WTC11 (cell line): Measurements from ENCODE around the gene SLC48A1. TPM values are rescaled to one million over a fixed set of nuclear protein-coding genes. Genes with fewer than 3 reads are reported as not detected.

ENCODE experiments used
- ATAC-seq: fragments of 200-7000 bp; cut with Tn5 transposase; 2 replicates; pipeline ENCODE4 v1.10.0; 2021; ENCODE audit warnings: mild to moderate bottlenecking, moderate library complexity
- CTCF ChIA-PET: fragments of 300-600 bp; sonication (Branson Sonifier 250); formaldehyde crosslinking; loops from one replicate; lab custom pipeline; 2021; ENCODE audit warnings: antibody characterized with exemption; lab: Charles Lee
- POLR2A ChIA-PET: fragments of 350-600 bp; sonication (Branson Sonifier 250); formaldehyde crosslinking; loops from one replicate; lab custom pipeline; 2021; ENCODE audit warnings: antibody characterized with exemption; lab: Charles Lee
- DNase-seq: peaks from one replicate; pipeline ENCODE4 v3.0.0; 2021; ENCODE audit warnings: low spot score
- H3K27ac Mint-ChIP-seq: 2 replicates; pipeline ENCODE4 v1.8.0; 2021; ENCODE audit warnings: mixed read lengths
- H3K27me3 Mint-ChIP-seq: 2 replicates; pipeline ENCODE4 v1.8.0; 2021; ENCODE audit warnings: low read depth, mild to moderate bottlenecking, moderate library complexity, mixed read lengths
- H3K36me3 Mint-ChIP-seq: 2 replicates; pipeline ENCODE4 v1.8.0; 2021; ENCODE audit warnings: mixed read lengths
- H3K4me1 Mint-ChIP-seq: 2 replicates; pipeline ENCODE4 v1.8.0; 2022; ENCODE audit warnings: mixed read lengths
- H3K4me3 Mint-ChIP-seq: 2 replicates; pipeline ENCODE4 v1.8.0; 2021; ENCODE audit warnings: mild to moderate bottlenecking, moderate library complexity, mixed read lengths
- H3K9me3 Mint-ChIP-seq: 2 replicates; pipeline ENCODE4 v1.8.0; 2021; ENCODE audit warnings: mixed read lengths
- ELF4 ChIP-seq: sonication (generic); formaldehyde crosslinking; IDR thresholded peaks from 2 replicates; pipeline ENCODE4 v1.8.1; 2022; ENCODE audit warnings: low read depth, mild to moderate bottlenecking, moderate library complexity, missing genetic modification reagents
- GRHL2 ChIP-seq: fragments of 250-450 bp; sonication (Bioruptor Pico); IDR thresholded peaks from 2 replicates; pipeline ENCODE4 v1.8.0; 2022; ENCODE audit warnings: mild to moderate bottlenecking, moderate library complexity; ENCODE audit not compliant: insufficient replicate concordance, severe bottlenecking
- GTF2I ChIP-seq: fragments of 250-450 bp; sonication (Bioruptor Pico); conservative IDR thresholded peaks from 2 replicates; pipeline ENCODE4 v1.4.0; 2021; ENCODE audit warnings: mild to moderate bottlenecking
- HMGA2 ChIP-seq: fragments of 250-450 bp; sonication (Bioruptor Pico); IDR thresholded peaks from 2 replicates; pipeline ENCODE4 v1.4.0; 2021; ENCODE audit warnings: mild to moderate bottlenecking, moderate library complexity
- NFATC4 ChIP-seq: fragments of 250-450 bp; sonication (Bioruptor Pico); IDR thresholded peaks from 2 replicates; pipeline ENCODE4 v1.9.0; 2021; ENCODE audit warnings: mild to moderate bottlenecking
- NR3C1 ChIP-seq: sonication (generic); formaldehyde crosslinking; conservative IDR thresholded peaks from 2 replicates; pipeline ENCODE4 v1.8.1; 2023; ENCODE audit warnings: low read depth, mild to moderate bottlenecking, missing genetic modification reagents
- OVOL2 ChIP-seq: fragments of 250-450 bp; sonication (Bioruptor Pico); IDR thresholded peaks from 2 replicates; pipeline ENCODE4 v1.9.0; 2021; ENCODE audit warnings: mild to moderate bottlenecking, borderline replicate concordance
- SOX15 ChIP-seq: fragments of 250-450 bp; sonication (Bioruptor Pico); IDR thresholded peaks from 2 replicates; pipeline ENCODE4 v1.9.0; 2021; ENCODE audit warnings: mild to moderate bottlenecking
- SP1 ChIP-seq: sonication (generic); formaldehyde crosslinking; conservative IDR thresholded peaks from 2 replicates; pipeline ENCODE4 v1.8.1; 2022; ENCODE audit warnings: missing genetic modification reagents
- total RNA-seq: library from RNA; stranded (reverse); gene quantifications from 3 replicates; pipeline ENCODE4 v1.2.3, GENCODE V29; 2021
- TF ChIP-seq, protein P1 (sequence below): sonication (generic); formaldehyde crosslinking; conservative IDR thresholded peaks from 2 replicates; pipeline ENCODE4 v1.8.1; 2023; ENCODE audit warnings: mild to moderate bottlenecking, low read depth, missing genetic modification reagents, moderate library complexity
- TF ChIP-seq, protein P2 (sequence below): sonication (generic); formaldehyde crosslinking; IDR thresholded peaks from 2 replicates; pipeline ENCODE4 v1.8.0; 2022; ENCODE audit warnings: mild to moderate bottlenecking, missing genetic modification reagents
- TF ChIP-seq, protein P3 (sequence below): sonication (generic); formaldehyde crosslinking; IDR thresholded peaks from 2 replicates; pipeline ENCODE4 v1.8.1; 2022; ENCODE audit warnings: low read depth, mild to moderate bottlenecking, moderate library complexity, missing genetic modification reagents, borderline replicate concordance
- TF ChIP-seq, protein P4 (sequence below): sonication (generic); formaldehyde crosslinking; IDR thresholded peaks from 2 replicates; pipeline ENCODE4 v1.8.0; 2023; ENCODE audit warnings: missing genetic modification reagents
- TF ChIP-seq, protein P5 (sequence below): sonication (generic); formaldehyde crosslinking; conservative IDR thresholded peaks from 2 replicates; pipeline ENCODE4 v1.8.1; 2022; ENCODE audit warnings: mild to moderate bottlenecking, missing genetic modification reagents
- TF ChIP-seq, protein P6 (sequence below): sonication (generic); formaldehyde crosslinking; IDR thresholded peaks from 2 replicates; pipeline ENCODE4 v1.8.0; 2022; ENCODE audit warnings: mild to moderate bottlenecking, missing genetic modification reagents
- TF ChIP-seq, protein P7 (sequence below): fragments of 250-450 bp; sonication (Bioruptor Pico); IDR thresholded peaks from 2 replicates; pipeline ENCODE4 v2.1.2; 2022; ENCODE audit warnings: mild to moderate bottlenecking, moderate library complexity

SLC48A1 gene
- total RNA-seq, 1 experiment from 2014 or later = 13.8 TPM

GRCh38 chr12:47823422-47824086 lies 50.5 kb downstream of the SLC48A1 start (continued):
- TF ChIP-seq, protein P1, sequence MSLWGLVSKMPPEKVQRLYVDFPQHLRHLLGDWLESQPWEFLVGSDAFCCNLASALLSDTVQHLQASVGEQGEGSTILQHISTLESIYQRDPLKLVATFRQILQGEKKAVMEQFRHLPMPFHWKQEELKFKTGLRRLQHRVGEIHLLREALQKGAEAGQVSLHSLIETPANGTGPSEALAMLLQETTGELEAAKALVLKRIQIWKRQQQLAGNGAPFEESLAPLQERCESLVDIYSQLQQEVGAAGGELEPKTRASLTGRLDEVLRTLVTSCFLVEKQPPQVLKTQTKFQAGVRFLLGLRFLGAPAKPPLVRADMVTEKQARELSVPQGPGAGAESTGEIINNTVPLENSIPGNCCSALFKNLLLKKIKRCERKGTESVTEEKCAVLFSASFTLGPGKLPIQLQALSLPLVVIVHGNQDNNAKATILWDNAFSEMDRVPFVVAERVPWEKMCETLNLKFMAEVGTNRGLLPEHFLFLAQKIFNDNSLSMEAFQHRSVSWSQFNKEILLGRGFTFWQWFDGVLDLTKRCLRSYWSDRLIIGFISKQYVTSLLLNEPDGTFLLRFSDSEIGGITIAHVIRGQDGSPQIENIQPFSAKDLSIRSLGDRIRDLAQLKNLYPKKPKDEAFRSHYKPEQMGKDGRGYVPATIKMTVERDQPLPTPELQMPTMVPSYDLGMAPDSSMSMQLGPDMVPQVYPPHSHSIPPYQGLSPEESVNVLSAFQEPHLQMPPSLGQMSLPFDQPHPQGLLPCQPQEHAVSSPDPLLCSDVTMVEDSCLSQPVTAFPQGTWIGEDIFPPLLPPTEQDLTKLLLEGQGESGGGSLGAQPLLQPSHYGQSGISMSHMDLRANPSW = no peak
- TF ChIP-seq SP1 (no peak), NR3C1 (CRISPR knock-in tag) (no peak), ELF4 (CRISPR knock-in tag) (no peak), OVOL2 (CRISPR knock-in tag) (no peak), NFATC4 (CRISPR knock-in tag) (no peak)
- TF ChIP-seq, protein P2, sequence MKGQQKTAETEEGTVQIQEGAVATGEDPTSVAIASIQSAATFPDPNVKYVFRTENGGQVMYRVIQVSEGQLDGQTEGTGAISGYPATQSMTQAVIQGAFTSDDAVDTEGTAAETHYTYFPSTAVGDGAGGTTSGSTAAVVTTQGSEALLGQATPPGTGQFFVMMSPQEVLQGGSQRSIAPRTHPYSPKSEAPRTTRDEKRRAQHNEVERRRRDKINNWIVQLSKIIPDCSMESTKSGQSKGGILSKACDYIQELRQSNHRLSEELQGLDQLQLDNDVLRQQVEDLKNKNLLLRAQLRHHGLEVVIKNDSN (CRISPR knock-in tag) = no peak
- TF ChIP-seq, protein P3, sequence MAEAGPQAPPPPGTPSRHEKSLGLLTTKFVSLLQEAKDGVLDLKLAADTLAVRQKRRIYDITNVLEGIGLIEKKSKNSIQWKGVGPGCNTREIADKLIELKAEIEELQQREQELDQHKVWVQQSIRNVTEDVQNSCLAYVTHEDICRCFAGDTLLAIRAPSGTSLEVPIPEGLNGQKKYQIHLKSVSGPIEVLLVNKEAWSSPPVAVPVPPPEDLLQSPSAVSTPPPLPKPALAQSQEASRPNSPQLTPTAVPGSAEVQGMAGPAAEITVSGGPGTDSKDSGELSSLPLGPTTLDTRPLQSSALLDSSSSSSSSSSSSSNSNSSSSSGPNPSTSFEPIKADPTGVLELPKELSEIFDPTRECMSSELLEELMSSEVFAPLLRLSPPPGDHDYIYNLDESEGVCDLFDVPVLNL = no peak

- Mint-ChIP-seq H3K36me3 (no peaks in the 10 kb centered on the region), H3K27ac (no peak overlapping the region), H3K9me3 (no peaks in the 10 kb centered on the region), H3K27me3 (peaks cover 12% of the 10 kb centered on the region), H3K4me1 (peaks cover 55% of the 10 kb centered on the region), H3K4me3 (no peak overlapping the region)
- ATAC-seq (no peak), DNase-seq (no peak)
- POLR2A ChIA-PET = no interaction called here
- CTCF ChIA-PET = interaction anchor here (0.5 to 7.2 kb wide), 4 partner anchors 14 to 55 kb away, joined by 3 to 111 read pairs (median 4); no protein-coding TSS in a partner anchor
- TF ChIP-seq HMGA2 = no peak
- no peak for TF ChIP-seq GTF2I (CRISPR knock-in tag)
- TF ChIP-seq, protein P4, sequence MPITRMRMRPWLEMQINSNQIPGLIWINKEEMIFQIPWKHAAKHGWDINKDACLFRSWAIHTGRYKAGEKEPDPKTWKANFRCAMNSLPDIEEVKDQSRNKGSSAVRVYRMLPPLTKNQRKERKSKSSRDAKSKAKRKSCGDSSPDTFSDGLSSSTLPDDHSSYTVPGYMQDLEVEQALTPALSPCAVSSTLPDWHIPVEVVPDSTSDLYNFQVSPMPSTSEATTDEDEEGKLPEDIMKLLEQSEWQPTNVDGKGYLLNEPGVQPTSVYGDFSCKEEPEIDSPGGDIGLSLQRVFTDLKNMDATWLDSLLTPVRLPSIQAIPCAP = no peak
- TF ChIP-seq GRHL2 (CRISPR knock-in tag) = no peak
- TF ChIP-seq, protein P5, sequence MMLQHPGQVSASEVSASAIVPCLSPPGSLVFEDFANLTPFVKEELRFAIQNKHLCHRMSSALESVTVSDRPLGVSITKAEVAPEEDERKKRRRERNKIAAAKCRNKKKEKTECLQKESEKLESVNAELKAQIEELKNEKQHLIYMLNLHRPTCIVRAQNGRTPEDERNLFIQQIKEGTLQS (CRISPR knock-in tag) = no peak
- TF ChIP-seq, protein P6, sequence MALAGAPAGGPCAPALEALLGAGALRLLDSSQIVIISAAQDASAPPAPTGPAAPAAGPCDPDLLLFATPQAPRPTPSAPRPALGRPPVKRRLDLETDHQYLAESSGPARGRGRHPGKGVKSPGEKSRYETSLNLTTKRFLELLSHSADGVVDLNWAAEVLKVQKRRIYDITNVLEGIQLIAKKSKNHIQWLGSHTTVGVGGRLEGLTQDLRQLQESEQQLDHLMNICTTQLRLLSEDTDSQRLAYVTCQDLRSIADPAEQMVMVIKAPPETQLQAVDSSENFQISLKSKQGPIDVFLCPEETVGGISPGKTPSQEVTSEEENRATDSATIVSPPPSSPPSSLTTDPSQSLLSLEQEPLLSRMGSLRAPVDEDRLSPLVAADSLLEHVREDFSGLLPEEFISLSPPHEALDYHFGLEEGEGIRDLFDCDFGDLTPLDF = no peak
- TF ChIP-seq, protein P7, sequence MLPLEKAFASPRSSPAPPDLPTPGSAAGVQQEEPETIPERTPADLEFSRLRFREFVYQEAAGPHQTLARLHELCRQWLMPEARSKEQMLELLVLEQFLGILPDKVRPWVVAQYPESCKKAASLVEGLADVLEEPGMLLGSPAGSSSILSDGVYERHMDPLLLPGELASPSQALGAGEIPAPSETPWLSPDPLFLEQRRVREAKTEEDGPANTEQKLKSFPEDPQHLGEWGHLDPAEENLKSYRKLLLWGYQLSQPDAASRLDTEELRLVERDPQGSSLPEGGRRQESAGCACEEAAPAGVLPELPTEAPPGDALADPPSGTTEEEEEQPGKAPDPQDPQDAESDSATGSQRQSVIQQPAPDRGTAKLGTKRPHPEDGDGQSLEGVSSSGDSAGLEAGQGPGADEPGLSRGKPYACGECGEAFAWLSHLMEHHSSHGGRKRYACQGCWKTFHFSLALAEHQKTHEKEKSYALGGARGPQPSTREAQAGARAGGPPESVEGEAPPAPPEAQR (CRISPR knock-in tag) = no peak
- TF ChIP-seq SOX15 (CRISPR knock-in tag) = no peak
- TF ChIP-seq, all 79 proteins: peak for 0
Measured at GRCh38 chr12:47824198-47824597, 51.2 kb downstream of the SLC48A1 start.
